ENCODE results near the gene SOCS1. TPM values are rescaled to one million over a fixed set of nuclear protein-coding genes. Genes with fewer than 3 reads are reported as not detected.

The SOCS1 gene
- total RNA-seq, 2 donors from 2014 or later = 3.2 to 3.7 TPM

- no peak overlapping the region for H3K27ac ChIP-seq
- no peaks in the 10 kb centered on the region for H3K27me3 ChIP-seq
- intact Hi-C loops (cut with DNase I) = loop anchor here (10.0 kb wide), 1 partner anchor 147 kb away; no protein-coding TSS in a partner anchor
- H3K9ac ChIP-seq (ENCODE audit: low read depth in 2 of 2, low read length in 2 of 2) = no peak overlapping the region
- no peaks in the 10 kb centered on the region for H3K9me3 ChIP-seq
- H3K4me3 ChIP-seq = no peak overlapping the region
- no peaks in the 10 kb centered on the region for H3K36me3 ChIP-seq
- DNase-seq = no peak
- TF ChIP-seq CTCF (IDR thresholded peaks at IDR 0.05) = no peak
- no peaks in the 10 kb centered on the region for H3K4me1 ChIP-seq
Observed at GRCh38 chr16:11251525-11252481, 4.2 kb downstream of the SOCS1 start.

- no peak overlapping the region for H3K27ac ChIP-seq
- intact Hi-C loops (cut with DNase I) = loop anchor here (10.0 kb wide), 1 partner anchor 146 kb away; no protein-coding TSS in a partner anchor
- TF ChIP-seq CTCF (IDR thresholded peaks at IDR 0.05) = no peak
Observed at GRCh38 chr16:11250786-11251524, 5.0 kb downstream of the SOCS1 start.

GRCh38 chr16:11250091-11250785 is 5.8 kb downstream of the SOCS1 start:
- no peaks in the 10 kb centered on the region for H3K9me3 ChIP-seq
- TF ChIP-seq CTCF (IDR thresholded peaks at IDR 0.05) = no peak
- H3K4me1 ChIP-seq = no peaks in the 10 kb centered on the region
- H3K27me3 ChIP-seq = no peaks in the 10 kb centered on the region
- no peak for DNase-seq
- no peaks in the 10 kb centered on the region for H3K36me3 ChIP-seq
- H3K9ac ChIP-seq (ENCODE audit: low read depth in 2 of 2, low read length in 2 of 2) = no peak overlapping the region
- intact Hi-C loops (cut with DNase I) = loop anchor here (10.0 kb wide), 1 partner anchor 145 kb away; no protein-coding TSS in a partner anchor
- no peak overlapping the region for H3K4me3 ChIP-seq
- no peak overlapping the region for H3K27ac ChIP-seq

More at GRCh38 chr16:11250786-11251524, 5.0 kb downstream of the SOCS1 start:
- H3K9ac ChIP-seq (ENCODE audit: low read depth in 2 of 2, low read length in 2 of 2) = no peak overlapping the region
- no peaks in the 10 kb centered on the region for H3K9me3 ChIP-seq
- no peak for DNase-seq
- H3K4me1 ChIP-seq = no peaks in the 10 kb centered on the region
- H3K4me3 ChIP-seq = no peak overlapping the region
- no peaks in the 10 kb centered on the region for H3K27me3 ChIP-seq
- no peaks in the 10 kb centered on the region for H3K36me3 ChIP-seq

GRCh38 chr16:11249233-11250061 is 6.6 kb downstream of the SOCS1 start:
- TF ChIP-seq CTCF (IDR thresholded peaks at IDR 0.05) = no peak
- Histone ChIP-seq H3K27me3 (no peaks in the 10 kb centered on the region), H3K4me3 (no peak overlapping the region), H3K4me1 (no peaks in the 10 kb centered on the region), H3K36me3 (no peaks in the 10 kb centered on the region), H3K27ac (no peak overlapping the region), H3K9ac (ENCODE audit: low read depth in 2 of 2, low read length in 2 of 2) (no peak overlapping the region), H3K9me3 (no peaks in the 10 kb centered on the region)
- intact Hi-C loops (cut with DNase I) = loop anchor here (10.0 kb wide), 1 partner anchor 145 kb away; no protein-coding TSS in a partner anchor
- DNase-seq = no peak

All from colonic mucosa (tissue), 4 donors.